ENCODE results near the gene SLC7A10.
"Not testable (repeated sequence)": the region's sequence is repeated elsewhere in the genome, so short reads cannot be mapped to it uniquely, and the experiment has no call there.

SLC7A10 gene

DNA sequence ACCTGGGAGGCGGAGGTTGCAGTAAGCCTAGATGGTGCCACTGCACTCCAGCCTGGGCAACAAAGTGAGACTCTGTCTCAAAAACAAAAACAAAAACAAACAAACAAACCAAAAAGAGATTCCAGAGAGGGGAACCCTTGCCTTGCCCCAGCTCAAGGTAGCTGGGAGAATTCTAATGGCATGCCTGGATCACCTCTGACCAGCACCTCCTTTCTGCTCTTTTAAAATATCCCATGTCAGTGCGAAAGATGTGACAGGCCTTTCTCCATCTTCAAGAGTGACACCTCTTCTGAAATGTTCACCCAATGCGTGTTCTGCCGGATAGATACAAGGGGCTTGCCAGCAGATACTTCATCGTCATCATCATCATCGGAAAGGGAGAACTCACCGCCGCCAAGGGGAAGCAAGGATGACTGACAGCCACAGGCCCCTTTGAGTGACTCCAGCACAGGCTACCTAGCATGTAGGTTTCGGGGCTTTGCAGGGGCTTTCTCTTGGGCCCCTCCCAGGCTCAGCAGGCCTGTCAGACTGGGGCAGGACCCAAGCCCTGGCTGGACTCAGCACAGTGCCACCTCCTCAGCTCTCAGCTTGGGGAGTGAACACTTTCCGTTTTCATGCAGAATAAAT, 50.4 kb downstream of the SLC7A10 start:
- no peak for DNase-seq

DNA sequence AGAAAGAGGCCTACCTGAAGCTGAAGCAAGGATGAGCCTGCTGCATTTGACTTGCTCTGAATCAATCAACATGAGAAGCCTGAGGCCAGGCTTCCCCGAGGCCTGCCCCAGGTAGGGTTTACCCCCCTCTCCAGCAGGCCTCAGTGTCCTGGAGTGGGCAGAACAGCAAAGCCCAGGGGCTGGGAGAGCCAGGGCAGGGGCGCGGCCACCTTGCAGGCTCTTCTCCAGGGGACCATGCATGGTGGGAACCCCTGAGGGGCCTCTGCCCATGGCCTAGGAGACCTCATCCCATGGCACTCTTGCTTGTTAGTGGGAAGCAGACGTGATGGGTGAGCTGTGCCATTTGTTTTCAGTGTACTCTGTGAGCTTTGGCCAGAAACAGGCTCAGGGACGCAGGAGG, 51.5 kb downstream of the SLC7A10 start:
- DNase-seq: no peak

DNA sequence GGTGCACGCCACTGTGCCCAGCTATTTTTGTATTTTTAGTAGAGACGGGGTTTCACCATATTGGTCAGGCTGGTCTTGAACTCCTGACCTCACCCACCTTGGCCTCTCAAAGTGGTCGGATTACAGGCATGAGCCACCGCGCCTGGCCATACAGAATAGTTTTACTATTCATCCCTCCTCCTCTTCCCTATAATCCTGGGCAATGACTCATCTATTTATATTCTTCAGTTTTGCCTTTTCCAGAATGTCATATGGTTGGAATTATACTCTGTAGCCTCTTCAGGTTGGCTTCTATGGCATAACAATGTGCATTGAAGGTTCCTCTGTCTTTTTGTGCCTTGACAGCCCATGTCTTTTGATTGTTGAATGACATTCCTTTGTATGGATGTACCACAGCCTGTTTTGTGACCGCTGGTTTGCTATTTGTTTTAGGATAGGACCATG, 53.7 kb downstream of the SLC7A10 start:
- peak; percentile 7 for DNase-seq

DNA sequence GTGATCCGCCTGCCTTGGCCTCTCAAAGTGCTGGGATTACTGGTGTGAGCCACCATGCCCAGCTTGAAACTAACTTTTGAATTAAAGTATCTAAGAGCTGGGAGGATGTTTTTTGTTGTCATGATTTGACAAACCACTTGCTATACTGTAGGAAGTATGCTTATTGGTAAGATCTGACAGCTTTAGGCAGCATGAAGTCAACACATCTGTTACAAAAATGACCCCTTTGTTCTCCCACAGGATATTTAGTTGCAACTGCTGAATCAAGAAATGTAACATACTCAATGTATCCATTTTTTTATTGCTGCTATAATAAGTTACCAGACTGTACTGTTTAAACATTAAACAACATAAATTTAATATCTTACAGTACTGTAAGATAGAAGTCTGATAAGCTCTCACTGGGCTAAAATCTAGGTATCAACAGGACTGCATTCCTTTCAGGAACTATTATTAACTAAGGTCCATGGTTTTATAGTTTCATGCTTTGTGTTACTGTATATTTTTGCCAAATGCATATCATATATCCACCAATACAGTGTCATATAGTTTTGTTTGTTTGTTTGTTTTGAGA, 54.3 kb downstream of the SLC7A10 start:
- no peak for DNase-seq

DNA sequence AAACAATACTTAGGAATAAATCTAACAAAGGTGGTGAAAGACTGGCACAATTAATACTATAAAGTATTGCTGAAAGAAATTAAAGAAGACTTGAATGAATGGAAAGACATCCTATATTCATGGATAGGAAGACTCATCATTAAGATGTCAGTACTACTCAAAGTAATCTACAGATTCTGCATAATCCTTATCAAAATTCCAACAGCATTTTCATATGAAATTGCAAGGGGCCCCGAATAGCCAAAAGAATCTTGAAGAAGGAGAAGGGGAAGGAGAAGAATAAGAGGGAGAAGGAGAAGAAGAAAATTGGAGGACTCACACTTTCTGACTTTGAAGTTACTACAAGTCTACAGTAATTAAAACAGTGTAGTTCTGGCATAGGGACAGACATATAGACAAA, 57.1 kb downstream of the SLC7A10 start:
- no peak for DNase-seq

DNA sequence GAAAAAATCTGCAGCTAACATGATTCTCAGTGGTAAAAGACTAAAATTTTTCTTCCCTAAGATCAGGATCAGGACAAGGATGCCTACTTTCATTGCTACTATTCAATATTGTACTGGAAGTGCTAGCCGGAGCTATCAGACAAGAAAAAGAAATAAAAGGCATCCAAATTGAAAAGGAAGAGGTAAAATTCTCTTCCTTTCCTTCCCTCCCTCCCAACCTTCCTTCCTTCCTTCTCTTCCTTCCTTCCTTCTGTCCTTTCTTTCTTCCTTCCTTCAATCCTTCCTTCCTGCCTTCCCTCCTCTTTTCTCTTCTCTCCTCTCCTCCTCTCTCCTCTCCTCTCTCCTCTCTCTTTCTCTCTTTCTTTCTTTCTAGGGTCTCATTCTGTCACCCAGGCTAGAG, 58.2 kb downstream of the SLC7A10 start:
- no peak for DNase-seq

DNA sequence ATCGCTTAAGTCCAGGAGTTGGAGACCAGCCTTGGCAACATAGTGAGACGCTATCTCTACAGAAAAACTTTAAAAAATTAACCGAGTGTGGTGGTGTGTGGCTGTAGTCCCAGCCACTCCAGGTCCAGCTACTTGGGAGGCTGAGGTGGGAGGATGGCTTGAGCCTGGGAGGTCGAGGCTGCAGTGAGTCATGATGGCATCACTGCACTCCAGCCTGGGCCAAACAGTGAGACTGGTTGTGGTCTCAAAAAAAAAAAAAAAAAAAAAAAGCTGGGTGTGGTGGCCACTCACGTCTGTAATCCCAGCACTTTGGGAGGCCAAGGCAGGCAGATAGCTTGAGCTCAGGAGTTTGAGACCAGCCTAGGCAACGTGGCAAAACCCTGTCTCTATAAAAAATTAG, 59.6 kb downstream of the SLC7A10 start:
- not testable (repeated sequence) for DNase-seq

DNA sequence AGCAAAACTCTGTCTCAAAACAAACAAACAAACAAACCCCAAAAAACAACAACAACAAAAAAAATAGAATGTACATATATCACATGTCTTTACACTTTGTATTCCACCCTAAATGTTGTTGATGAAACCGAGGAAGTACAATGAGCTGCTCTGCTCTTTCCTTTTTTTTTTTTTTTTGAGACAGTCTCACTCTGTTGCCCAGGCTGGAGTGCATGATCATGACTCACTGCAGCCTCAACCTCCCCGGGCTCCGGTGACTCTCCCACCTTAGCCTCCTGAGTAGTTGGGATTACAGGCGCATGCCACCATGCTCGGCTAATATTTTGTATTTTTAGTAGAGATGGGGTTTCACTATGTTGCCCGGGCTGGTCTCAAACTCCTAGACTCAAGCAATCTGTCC, 62.2 kb downstream of the SLC7A10 start:
- DNase-seq: no peak

DNA sequence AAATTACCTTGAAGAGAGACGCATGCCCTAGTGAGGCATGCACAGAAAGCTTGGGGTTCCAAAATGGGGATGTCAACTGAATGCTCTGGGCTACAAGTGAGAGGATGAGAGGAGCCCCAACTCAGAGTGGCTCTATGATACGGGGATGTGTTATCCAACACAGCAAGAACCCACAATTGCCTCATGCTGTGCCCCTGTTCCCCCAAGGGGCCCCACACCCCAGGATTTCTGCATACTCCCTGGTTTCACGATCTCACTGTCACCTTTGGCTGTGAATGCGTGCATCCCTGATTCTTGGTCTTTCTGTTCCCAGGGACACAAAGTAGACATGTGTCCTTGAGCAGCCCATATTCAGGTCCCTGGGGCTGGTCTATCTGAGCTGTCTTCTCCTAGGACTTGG, 64.4 kb downstream of the SLC7A10 start:
- DNase-seq: no peak

DNA sequence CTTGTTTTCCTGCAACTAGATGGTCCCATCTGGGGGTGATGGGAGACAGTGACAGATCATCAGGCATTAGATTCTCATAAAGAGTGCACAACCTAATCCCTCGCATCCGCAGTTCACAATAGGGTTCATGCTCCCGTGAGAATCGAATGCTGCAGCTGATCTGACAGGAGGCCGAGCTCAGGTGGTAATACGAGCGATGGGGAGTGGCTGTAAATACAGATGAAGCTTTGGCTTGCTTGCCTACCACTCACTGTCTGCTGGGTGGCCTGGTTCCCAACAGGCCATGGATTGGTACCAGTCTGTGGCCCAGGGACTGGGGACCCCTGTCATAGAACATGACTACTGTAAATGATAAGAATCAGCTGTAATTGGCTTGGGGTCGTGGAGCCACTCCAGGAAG, 65.8 kb downstream of the SLC7A10 start:
- DNase-seq: no peak

DNA sequence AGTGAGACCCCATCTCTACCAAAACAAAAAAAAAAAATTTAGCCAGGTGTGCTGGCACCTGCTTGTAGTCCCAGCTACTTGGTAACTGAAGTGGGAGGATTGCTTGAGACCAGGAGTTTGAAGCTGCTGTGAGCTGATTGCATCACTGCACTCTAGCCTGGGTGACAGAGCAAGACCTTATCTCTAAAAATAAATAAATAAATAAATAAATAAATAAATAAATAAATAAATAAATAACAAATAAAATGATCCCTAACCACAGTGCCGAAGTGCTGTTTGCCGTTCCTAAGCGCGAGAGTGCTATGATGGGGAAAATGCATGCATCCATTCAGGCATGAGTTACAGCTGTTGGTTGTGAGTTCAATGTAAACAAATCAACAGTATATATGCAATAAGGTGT, 66.5 kb downstream of the SLC7A10 start:
- DNase-seq: no peak

Data from T1000 (cell line).